Panc1 (cell line): ENCODE measurements around the gene TMEM30B. TPM values are rescaled to one million over a fixed set of nuclear protein-coding genes. Genes with fewer than 3 reads are reported as not detected.
"Not testable (repeated sequence)": the region's sequence is repeated elsewhere in the genome, so short reads cannot be mapped to it uniquely, and the experiment has no call there.

Experiments used
- ATAC-seq: fragments of 200-7000 bp; cut with Tn5 transposase; 2 replicates; pipeline ENCODE4 v1.9.1; 2020; ENCODE audit warnings: mild to moderate bottlenecking, moderate library complexity
- BruUV-seq: library from RNA; stranded (reverse); fragments of 400-500 nt; replicated peaks from 2 replicates; lab custom pipeline; 2021; lab: Mats Ljungman, UMichigan
- CTCF ChIA-PET: fragments of 300-600 bp; sonication (Branson Sonifier 250); formaldehyde crosslinking; loops from one replicate; lab custom pipeline; 2022; ENCODE audit warnings: antibody characterized with exemption; lab: Charles Lee
- POLR2A ChIA-PET: fragments of 300-600 bp; sonication (Branson Sonifier 250); formaldehyde crosslinking; loops from one replicate; lab custom pipeline; 2022; ENCODE audit warnings: antibody characterized with exemption; lab: Charles Lee
- DNase-seq: peaks from one replicate; pipeline ENCODE4 v3.0.0-alpha.2; 2010; ENCODE audit warnings: low read depth, low spot score
- H3K27ac ChIP-seq: 2 replicates; pipeline ENCODE4 v1.5.1; 2011; ENCODE audit warnings: mild to moderate bottlenecking, low read length, inconsistent platforms
- H3K27me3 ChIP-seq: fragments of 200-500 bp; sonication (Bioruptor generic); 2 replicates; pipeline ENCODE4 v1.6.0; 2014; ENCODE audit warnings: low read length, inconsistent platforms; ENCODE audit not compliant: control insufficient read depth, insufficient read depth
- H3K36me3 ChIP-seq: fragments of 200-500 bp; sonication (Bioruptor generic); 2 replicates; pipeline ENCODE4 v1.5.1; 2014; ENCODE audit warnings: inconsistent platforms, mild to moderate bottlenecking, low read length, moderate library complexity; ENCODE audit not compliant: control insufficient read depth, insufficient read depth
- H3K4me1 ChIP-seq: 2 replicates; pipeline ENCODE4 v1.5.1; 2011; ENCODE audit warnings: inconsistent platforms, mild to moderate bottlenecking, low read length, moderate library complexity; ENCODE audit not compliant: control insufficient read depth, insufficient read depth
- H3K4me3 ChIP-seq, 2 experiments: 2 replicates each; pipeline ENCODE4 v1.5.1; 2011 to 2012; ENCODE audit warnings: low read depth in 2 of 2, low read length in 2 of 2, mild to moderate bottlenecking in 2 of 2, inconsistent platforms in 1 of 2, moderate library complexity in 1 of 2
- H3K9me3 ChIP-seq: fragments of 200-500 bp; sonication (Bioruptor generic); 2 replicates; pipeline ENCODE4 v1.5.1; 2014; ENCODE audit warnings: low read depth, mild to moderate bottlenecking, inconsistent platforms, low read length, moderate library complexity; ENCODE audit not compliant: control insufficient read depth, insufficient read depth
- CTCF ChIP-seq: fragments of 450-650 bp; IDR thresholded peaks from 2 replicates; pipeline ENCODE4 v1.5.1; 2017; ENCODE audit warnings: mild to moderate bottlenecking
- POLR2AphosphoS5 ChIP-seq: IDR thresholded peaks from 2 replicates; pipeline ENCODE4 v1.6.1; 2012; ENCODE audit warnings: mild to moderate bottlenecking, low read depth, low read length, moderate library complexity
- REST ChIP-seq, 2 experiments: IDR thresholded peaks; 2 replicates each; pipeline ENCODE4 v1.6.1; 2011 to 2012; ENCODE audit warnings: low read depth in 2 of 2, control low read depth in 1 of 2, low read length in 1 of 2, mild to moderate bottlenecking in 1 of 2, moderate library complexity in 1 of 2; ENCODE audit not compliant: insufficient read depth in 1 of 2
- SIN3A ChIP-seq: IDR thresholded peaks from 2 replicates; pipeline ENCODE4 v1.6.1; 2012; ENCODE audit warnings: low read depth, mild to moderate bottlenecking, low read length, moderate library complexity, borderline replicate concordance; ENCODE audit not compliant: insufficient read depth
- TCF7L2 ChIP-seq: IDR thresholded peaks from 2 replicates; pipeline ENCODE4 v1.6.1; 2011; ENCODE audit warnings: mild to moderate bottlenecking, low read depth, low read length, inconsistent platforms
- in situ Hi-C: cut with HindIII; loops from 2 replicates; pipeline ENCODE4 v1.10.0; 2016; ENCODE audit warnings: low sequenced_read_pairs, low pct_unique_long_range_greater_than_20kb
- intact Hi-C: fragments of 100-400 bp; cut with micrococcal nuclease; formaldehyde crosslinking; loops from one replicate; pipeline ENCODE4 v1.10.0; 2022; ENCODE audit not compliant: unreplicated experiment
- total RNA-seq: library from RNA; stranded (reverse); gene quantifications from one replicate; pipeline ENCODE4 v1.2.1, GENCODE V29; 2021; ENCODE audit not compliant: unreplicated experiment

TMEM30B gene
- total RNA-seq, 1 experiment from 2014 or later = 0.10 TPM

GRCh38 chr14:61321385-61322010, 40.4 kb upstream of the TMEM30B start, which contains the start of gene PRKCH:
TSS of gene PRKCH (plus strand) at chr14:61321579. CDS start at chr14:61322102, 523 bp downstream.
- peak; percentile 78 for ATAC-seq
- peaks cover 6% of the 10 kb centered on the region; the same call in 1 of the 2 replicates for H3K27me3 ChIP-seq
- DNase-seq = no peak
- POLR2A ChIA-PET = no interaction called here
- H3K36me3 ChIP-seq = no peaks in the 10 kb centered on the region; the same call in 1 of the 2 replicates
- no peak within 1 kb of the TSS for H3K27ac ChIP-seq
- H3K9me3 ChIP-seq = no peaks in the 10 kb centered on the region
- TF ChIP-seq REST (IDR thresholded peaks at IDR 0.05; ENCODE audit: insufficient read depth in 1 of 2, low read depth in 2 of 2, low read length in 1 of 2) (no peak), POLR2AphosphoS5 (no peak), CTCF (peak; percentile 23)
- intact Hi-C loops (no loop called here), in situ Hi-C loops (no loop called here)
- peak within 1 kb of the TSS; percentile 47 to 48 for H3K4me3 ChIP-seq
- CTCF ChIA-PET = interaction anchor here (1.1 kb wide), 1 partner anchor 516 kb away, joined by 3 read pairs; no protein-coding TSS in a partner anchor
- no peaks in the 10 kb centered on the region for H3K4me1 ChIP-seq
- no TSS peak for BruUV-seq

- in situ Hi-C loops = no loop called here
- peak overlapping the region; percentile 47 to 48 for H3K4me3 ChIP-seq
- H3K27ac ChIP-seq = no peak overlapping the region
- intact Hi-C loops = no loop called here
- TF ChIP-seq CTCF (no peak), POLR2AphosphoS5 (no peak), SIN3A (no peak), REST (IDR thresholded peaks at IDR 0.05; ENCODE audit: insufficient read depth in 1 of 2, low read depth in 2 of 2, low read length in 1 of 2) (no peak), TCF7L2 (no peak)
- CTCF ChIA-PET = interaction anchor here (1.1 kb wide), 1 partner anchor 517 kb away, joined by 3 read pairs; no protein-coding TSS in a partner anchor
- ATAC-seq = peak; percentile 27; the same call in 1 of the 2 replicates
- H3K4me1 ChIP-seq = no peaks in the 10 kb centered on the region
- no peaks in the 10 kb centered on the region for H3K9me3 ChIP-seq
- H3K27me3 ChIP-seq = peaks cover 6% of the 10 kb centered on the region; the same call in 1 of the 2 replicates
- DNase-seq = no peak
- no peaks in the 10 kb centered on the region; the same call in 1 of the 2 replicates for H3K36me3 ChIP-seq
- POLR2A ChIA-PET = interaction anchor here (0.6 kb wide), 1 partner anchor 424 kb away, joined by 4 read pairs; no protein-coding TSS in a partner anchor
- BruUV-seq = no TSS peak
Observed at GRCh38 chr14:61320806-61321384, 39.8 kb upstream of the TMEM30B start.

GRCh38 chr14:61320170-61320569, 39.0 kb upstream of the TMEM30B start:
- DNase-seq, H3K4me1 ChIP-seq, in situ Hi-C loops, BruUV-seq, H3K27ac ChIP-seq, H3K9me3 ChIP-seq, ATAC-seq, H3K4me3 ChIP-seq, H3K27me3 ChIP-seq, H3K36me3 ChIP-seq, CTCF ChIA-PET, intact Hi-C loops: not testable (repeated sequence)
- POLR2A ChIA-PET = interaction anchor here (0.6 kb wide), 1 partner anchor 424 kb away, joined by 4 read pairs; no protein-coding TSS in a partner anchor
